ENCODE measurements around the gene TPD52L1.

- TF ChIP-seq EZH2 (IDR thresholded peaks at IDR 0.05; ENCODE audit: insufficient read depth, poor library complexity, severe bottlenecking) (no peak), EZH2phosphoT487 (IDR thresholded peaks at IDR 0.05; ENCODE audit: insufficient read depth, low read depth) (no peak)
These were observed 118.0 kb downstream of the TPD52L1 start for GRCh38 chr6:125271486-125272159.
